Measurements from ENCODE around the gene UNC5B. TPM values are rescaled to one million over a fixed set of nuclear protein-coding genes. Genes with fewer than 3 reads are reported as not detected.

Gene UNC5B
- total RNA-seq, 4 donors from 2014 or later = 3.9 to 7.1 (median 5.7) TPM

- Histone ChIP-seq H3K27ac (no peak overlapping the region), H3K9me3 (no peaks in the 10 kb centered on the region), H3K36me3 (no peaks in the 10 kb centered on the region), H3K4me3 (replicated peaks in 1 of 3) (no peak overlapping the region), H3K27me3 (no peaks in the 10 kb centered on the region), H3K4me1 (peaks cover 4 to 5% of the 10 kb centered on the region in 2 donors)
- no peak for DNase-seq
- intact Hi-C loops (cut with DNase I) = no loop called here
- WGBS, 2 donors = 97 to 100% methylated on average over 2 to 5 of the region's 5 CpGs
- TF ChIP-seq POLR2A (IDR thresholded peaks at IDR 0.05) (no peak), CTCF (IDR thresholded peaks at IDR 0.05) (no peak)
Observed at GRCh38 chr10:71273506-71273905, 61.1 kb downstream of the UNC5B start.

GRCh38 chr10:71274901-71275796, 62.8 kb downstream of the UNC5B start:
- 76 to 77% methylated on average over 11 of the region's 11 CpGs for WGBS, 2 donors
- peaks cover 0 to 5% of the 10 kb centered on the region in 2 donors for H3K4me1 ChIP-seq
- H3K9me3 ChIP-seq = no peaks in the 10 kb centered on the region
- intact Hi-C loops (cut with DNase I) = no loop called here
- no peak for DNase-seq
- H3K27me3 ChIP-seq = no peaks in the 10 kb centered on the region
- TF ChIP-seq CTCF (IDR thresholded peaks at IDR 0.05) = no peak
- no peak for TF ChIP-seq POLR2A (IDR thresholded peaks at IDR 0.05)
- H3K27ac ChIP-seq = no peak overlapping the region
- H3K4me3 ChIP-seq (replicated peaks in 1 of 3) = no peak overlapping the region
- no peaks in the 10 kb centered on the region for H3K36me3 ChIP-seq

DNA sequence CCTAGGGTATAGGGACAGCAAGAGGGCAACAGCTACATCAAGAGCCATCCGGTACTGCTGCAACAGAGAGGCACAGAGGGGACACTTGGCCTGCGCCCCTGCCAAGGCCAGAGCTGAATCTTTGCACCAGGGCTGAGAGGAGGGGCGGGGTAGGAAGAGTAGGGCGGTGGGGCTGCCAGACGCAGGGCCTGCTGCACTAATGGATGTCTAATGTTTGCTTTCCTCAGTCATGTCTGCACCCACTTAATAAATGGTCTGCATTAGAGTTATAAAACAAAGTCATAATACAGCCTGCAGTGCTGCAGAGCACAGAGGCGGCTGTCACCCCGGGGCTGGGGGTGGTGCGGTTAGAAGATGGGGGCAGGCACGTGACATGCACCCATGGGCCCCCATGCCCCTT, 64.5 kb downstream of the UNC5B start:
- 83 to 91% methylated on average over 8 to 9 of the region's 9 CpGs for WGBS, 2 donors
- intact Hi-C loops (cut with DNase I) = no loop called here

GRCh38 chr10:71277914-71278665, 65.7 kb downstream of the UNC5B start:
- Histone ChIP-seq H3K27me3 (no peaks in the 10 kb centered on the region), H3K27ac (no peak overlapping the region), H3K9me3 (no peaks in the 10 kb centered on the region), H3K36me3 (no peaks in the 10 kb centered on the region), H3K4me1 (no peaks in the 10 kb centered on the region), H3K4me3 (replicated peaks in 1 of 3) (no peak overlapping the region)
- 92 to 95% methylated on average over 10 to 11 of the region's 11 CpGs for WGBS, 2 donors
- DNase-seq = no peak
- TF ChIP-seq CTCF (IDR thresholded peaks at IDR 0.05) (no peak), POLR2A (IDR thresholded peaks at IDR 0.05) (no peak)
- intact Hi-C loops (cut with DNase I) = no loop called here

More for the DNA sequence above, 64.5 kb downstream of the UNC5B start:
- Histone ChIP-seq H3K9me3 (no peaks in the 10 kb centered on the region), H3K4me3 (replicated peaks in 1 of 3) (no peak overlapping the region), H3K4me1 (peaks cover 0 to 4% of the 10 kb centered on the region in 2 donors), H3K27ac (no peak overlapping the region), H3K36me3 (no peaks in the 10 kb centered on the region), H3K27me3 (no peaks in the 10 kb centered on the region)
- TF ChIP-seq CTCF (IDR thresholded peaks at IDR 0.05) (no peak), POLR2A (IDR thresholded peaks at IDR 0.05) (no peak)
- DNase-seq = no peak

Measured in thyroid gland (tissue), 4 donors.